Measurements from ENCODE around the gene GSTM4. TPM values are rescaled to one million over a fixed set of nuclear protein-coding genes. Genes with fewer than 3 reads are reported as not detected.

Gene GSTM4
- total RNA-seq, 6 experiments from 2014 or later = 16.0 to 27.1 (median 24.8) TPM

DNA sequence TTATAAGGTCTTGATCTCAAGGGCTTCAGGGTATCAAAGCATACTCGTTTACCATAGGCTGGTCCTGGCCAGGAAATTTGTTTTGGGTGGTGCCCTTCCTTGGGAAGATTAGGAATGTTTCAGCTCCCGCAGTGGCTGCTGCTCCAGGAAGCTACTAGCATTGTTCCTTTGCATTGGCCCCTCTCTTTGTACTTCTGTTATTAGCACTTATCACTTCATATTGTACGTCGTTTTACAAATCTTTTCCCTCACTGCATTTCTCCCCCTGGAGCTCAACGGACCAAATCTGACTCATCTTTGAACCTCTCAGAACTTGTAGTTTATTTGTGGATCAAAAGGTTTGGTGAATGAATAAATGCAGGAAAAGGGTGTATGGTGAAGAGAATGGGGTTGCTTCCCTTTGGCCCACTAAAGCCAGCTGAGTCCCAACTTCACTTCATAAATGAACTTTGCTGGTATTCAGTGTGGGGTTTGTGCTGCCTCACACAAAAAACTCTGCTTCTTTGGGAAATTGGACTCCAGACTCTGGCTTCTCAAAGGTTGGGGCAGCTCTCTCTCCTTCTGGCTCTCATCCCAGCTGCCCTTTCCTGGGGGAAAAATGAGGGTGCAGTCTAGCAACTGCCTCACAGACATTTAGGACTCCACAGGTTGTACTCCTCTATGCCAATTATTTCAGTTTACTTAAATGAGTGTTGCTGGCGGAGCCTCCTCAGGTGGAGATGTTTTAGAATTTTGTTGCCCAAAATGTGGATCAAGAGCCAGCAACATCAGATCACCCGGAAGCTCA, 42.3 kb upstream of the GSTM4 start:
- H3K27me3 Mint-ChIP-seq (ENCODE audit: insufficient read depth) = peaks cover 3% of the 10 kb centered on the region; the same call in 1 of the 2 replicates
- H3K9me3 Mint-ChIP-seq = no peaks in the 10 kb centered on the region
- H3K36me3 Mint-ChIP-seq (ENCODE audit: low read depth) = no peaks in the 10 kb centered on the region; the same call in 1 of the 2 replicates
- TF ChIP-seq, protein P1, sequence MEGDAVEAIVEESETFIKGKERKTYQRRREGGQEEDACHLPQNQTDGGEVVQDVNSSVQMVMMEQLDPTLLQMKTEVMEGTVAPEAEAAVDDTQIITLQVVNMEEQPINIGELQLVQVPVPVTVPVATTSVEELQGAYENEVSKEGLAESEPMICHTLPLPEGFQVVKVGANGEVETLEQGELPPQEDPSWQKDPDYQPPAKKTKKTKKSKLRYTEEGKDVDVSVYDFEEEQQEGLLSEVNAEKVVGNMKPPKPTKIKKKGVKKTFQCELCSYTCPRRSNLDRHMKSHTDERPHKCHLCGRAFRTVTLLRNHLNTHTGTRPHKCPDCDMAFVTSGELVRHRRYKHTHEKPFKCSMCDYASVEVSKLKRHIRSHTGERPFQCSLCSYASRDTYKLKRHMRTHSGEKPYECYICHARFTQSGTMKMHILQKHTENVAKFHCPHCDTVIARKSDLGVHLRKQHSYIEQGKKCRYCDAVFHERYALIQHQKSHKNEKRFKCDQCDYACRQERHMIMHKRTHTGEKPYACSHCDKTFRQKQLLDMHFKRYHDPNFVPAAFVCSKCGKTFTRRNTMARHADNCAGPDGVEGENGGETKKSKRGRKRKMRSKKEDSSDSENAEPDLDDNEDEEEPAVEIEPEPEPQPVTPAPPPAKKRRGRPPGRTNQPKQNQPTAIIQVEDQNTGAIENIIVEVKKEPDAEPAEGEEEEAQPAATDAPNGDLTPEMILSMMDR (IDR thresholded peaks at IDR 0.05) = no peak
- peak overlapping the region; percentile 72 for H3K27ac Mint-ChIP-seq
- DNase-seq = peak; percentile 48
- peaks cover 70% of the 10 kb centered on the region for H3K4me1 Mint-ChIP-seq (ENCODE audit: low read depth)
- peak overlapping the region; percentile 54; the same call in 1 of the 2 replicates for H3K4me3 Mint-ChIP-seq

DNA sequence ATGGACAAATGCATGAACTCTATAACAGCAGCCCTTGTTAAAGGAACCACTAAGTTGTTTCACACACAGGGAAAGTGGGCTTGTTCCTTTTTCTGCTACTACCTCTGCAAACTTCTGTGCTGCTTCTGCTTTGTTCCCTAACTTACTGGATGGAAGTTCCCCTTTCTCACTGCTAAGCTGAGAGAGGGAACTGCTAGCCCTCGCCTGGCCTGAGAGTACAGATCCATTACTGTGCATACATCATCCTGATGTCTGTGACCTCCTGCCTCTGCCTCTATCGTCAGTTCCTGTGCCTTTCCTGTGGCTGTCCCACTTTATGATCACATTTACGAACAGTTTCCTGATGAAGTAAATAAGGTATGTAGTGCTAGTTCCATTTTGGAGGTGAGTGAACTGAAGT, 40.0 kb upstream of the GSTM4 start:
- Mint-ChIP-seq H3K4me3 (no peak overlapping the region), H3K27ac (peak overlapping the region; percentile 89), H3K36me3 (ENCODE audit: low read depth) (no peaks in the 10 kb centered on the region; the same call in 1 of the 2 replicates), H3K4me1 (ENCODE audit: low read depth) (peaks cover 66% of the 10 kb centered on the region), H3K27me3 (ENCODE audit: insufficient read depth) (peaks cover 7% of the 10 kb centered on the region), H3K9me3 (no peaks in the 10 kb centered on the region)
- no peak for DNase-seq
- TF ChIP-seq, protein P1 (IDR thresholded peaks at IDR 0.05) = no peak

DNA sequence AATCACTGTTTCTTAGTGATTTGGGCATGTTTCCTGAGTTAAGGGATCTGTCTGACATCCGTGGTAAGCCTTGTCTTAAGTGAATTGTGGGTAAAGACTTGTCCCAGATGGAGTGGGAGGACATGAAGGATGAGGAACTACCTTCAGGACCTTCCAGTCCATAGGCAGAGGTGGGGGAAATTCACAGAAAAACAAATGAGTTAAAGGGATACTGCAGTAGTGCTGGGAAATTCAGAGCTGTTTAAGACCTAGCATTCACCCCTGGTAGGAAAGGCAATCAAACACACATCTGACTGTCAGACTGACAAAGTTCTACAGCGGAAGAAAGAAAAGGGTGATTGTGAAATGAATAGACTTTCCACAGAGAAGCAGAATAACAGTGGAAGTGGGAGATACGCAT, 39.5 kb upstream of the GSTM4 start:
- H3K9me3 Mint-ChIP-seq = no peaks in the 10 kb centered on the region
- H3K4me3 Mint-ChIP-seq = no peak overlapping the region
- peaks cover 61% of the 10 kb centered on the region for H3K4me1 Mint-ChIP-seq (ENCODE audit: low read depth)
- H3K36me3 Mint-ChIP-seq (ENCODE audit: low read depth) = peaks cover under 1% of the 10 kb centered on the region
- no peak for DNase-seq
- H3K27ac Mint-ChIP-seq = peak overlapping the region; percentile 89
- H3K27me3 Mint-ChIP-seq (ENCODE audit: insufficient read depth) = peaks cover 7% of the 10 kb centered on the region
- TF ChIP-seq, protein P1 (IDR thresholded peaks at IDR 0.05) = no peak

DNA sequence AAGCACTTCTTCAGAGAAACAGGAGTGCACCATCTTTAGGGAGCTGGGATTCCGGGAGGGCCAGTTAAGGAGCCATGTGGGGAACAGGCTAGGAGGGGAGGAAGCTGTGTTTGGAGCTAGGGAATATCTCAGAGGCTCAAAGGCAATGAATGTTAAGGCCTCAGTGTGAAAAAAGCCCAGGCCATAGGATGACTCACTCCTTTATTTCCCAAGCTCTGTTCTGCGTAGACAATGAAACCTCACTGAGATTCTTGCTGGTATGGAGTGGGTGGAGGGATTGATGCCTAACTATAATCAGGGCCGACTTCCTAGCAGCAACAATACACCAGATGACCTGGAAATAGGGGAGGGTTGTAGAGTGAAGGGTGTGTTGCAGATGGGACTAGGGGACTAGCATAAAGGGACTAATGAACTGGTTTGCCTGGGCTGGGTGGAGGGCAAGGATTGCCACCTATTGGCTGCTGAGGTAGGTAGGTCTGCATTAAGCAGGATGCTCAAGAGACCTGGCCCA, 38.6 kb upstream of the GSTM4 start:
- Mint-ChIP-seq H3K4me1 (ENCODE audit: low read depth) (peaks cover 67% of the 10 kb centered on the region), H3K4me3 (peak overlapping the region; percentile 13; the same call in 1 of the 2 replicates), H3K27me3 (ENCODE audit: insufficient read depth) (peaks cover 7% of the 10 kb centered on the region), H3K9me3 (no peaks in the 10 kb centered on the region), H3K27ac (peak overlapping the region; percentile 89), H3K36me3 (ENCODE audit: low read depth) (peaks cover 10% of the 10 kb centered on the region)
- DNase-seq = peak; percentile 81
- TF ChIP-seq, protein P1 (IDR thresholded peaks at IDR 0.05) = no peak

DNA sequence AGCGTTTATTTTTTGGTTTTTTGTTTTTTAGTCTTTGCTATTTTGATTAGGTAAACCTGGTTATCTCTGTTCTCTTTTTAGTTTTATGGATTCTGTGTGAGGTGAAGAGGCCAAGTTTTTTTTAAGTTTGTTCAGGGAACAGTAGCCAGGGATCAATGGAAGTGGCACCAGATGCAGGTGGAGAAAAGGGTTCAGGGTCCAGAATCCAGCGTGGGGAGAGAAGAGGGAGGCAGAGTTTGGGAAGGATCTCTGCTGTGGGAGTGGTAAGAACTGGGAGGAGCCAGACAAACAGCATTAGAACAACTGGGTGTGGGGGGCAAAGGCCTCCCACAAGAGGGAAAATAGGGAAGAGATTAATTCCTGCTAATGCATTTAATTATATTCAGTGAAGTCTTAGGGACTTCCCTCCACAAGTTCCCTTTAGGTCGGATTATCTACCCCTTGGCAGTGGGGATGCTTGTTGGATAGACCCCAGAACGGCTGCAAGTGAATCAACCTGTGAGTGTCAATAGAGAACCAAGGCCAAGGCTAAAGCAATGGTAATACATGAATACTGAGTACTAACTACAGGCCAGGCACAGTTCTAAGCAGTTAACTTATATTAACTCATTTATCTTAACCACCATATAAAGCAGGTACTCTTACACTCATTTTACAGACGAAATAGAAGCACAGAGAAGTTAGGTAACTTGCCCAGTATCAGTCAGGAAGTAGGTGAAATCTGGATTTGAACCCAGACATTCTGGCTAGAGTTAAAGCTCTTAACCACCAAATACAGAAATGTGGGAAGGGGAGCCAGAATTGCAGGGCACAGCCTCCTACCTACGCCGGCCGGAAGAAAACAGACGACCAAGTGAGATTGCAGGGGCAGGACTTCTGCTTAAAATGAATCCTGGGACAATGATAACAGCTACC, 37.0 kb upstream of the GSTM4 start:
- Mint-ChIP-seq H3K27me3 (ENCODE audit: insufficient read depth) (peaks cover 7% of the 10 kb centered on the region), H3K36me3 (ENCODE audit: low read depth) (peaks cover 13% of the 10 kb centered on the region), H3K4me3 (peak overlapping the region; percentile 95), H3K9me3 (no peaks in the 10 kb centered on the region), H3K4me1 (ENCODE audit: low read depth) (peaks cover 67% of the 10 kb centered on the region), H3K27ac (peak overlapping the region; percentile 100)
- DNase-seq = no peak
- TF ChIP-seq, protein P1 (IDR thresholded peaks at IDR 0.05) = no peak

All from HFFc6 (cell line).